Activated CD8-positive, alpha-beta T cell treated with anti-CD3 and anti-CD28 coated beads for 36 hours (primary cell): ENCODE data around the gene NCAPH2. TPM values are rescaled to one million over a fixed set of nuclear protein-coding genes. Genes with fewer than 3 reads are reported as not detected.

Experiments used
- ATAC-seq: fragments of 200-7000 bp; cut with Tn5 transposase; one replicate; pipeline ENCODE4 v1.10.0; 2021; ENCODE audit warnings: mild to moderate bottlenecking, moderate library complexity
- CTCF ChIA-PET: fragments of 350-600 bp; sonication (Branson Sonifier 250); formaldehyde crosslinking; loops from one replicate; lab custom pipeline; 2021; ENCODE audit warnings: antibody characterized with exemption; lab: Charles Lee
- POLR2A ChIA-PET: fragments of 350-600 bp; sonication (Branson Sonifier 250); formaldehyde crosslinking; loops from one replicate; lab custom pipeline; 2021; ENCODE audit warnings: antibody characterized with exemption; lab: Charles Lee
- DNase-seq: peaks from one replicate; pipeline ENCODE4 v3.0.0-alpha.2; 2020
- H3K27ac Mint-ChIP-seq: one replicate; pipeline ENCODE4 v1.8.0; 2021; ENCODE audit warnings: mild to moderate bottlenecking, mixed read lengths
- H3K27me3 Mint-ChIP-seq: one replicate; pipeline ENCODE4 v1.8.0; 2021; ENCODE audit warnings: mixed read lengths
- H3K36me3 Mint-ChIP-seq: one replicate; pipeline ENCODE4 v1.8.0; 2021; ENCODE audit warnings: low read depth, mixed read lengths
- H3K4me1 Mint-ChIP-seq: one replicate; pipeline ENCODE4 v1.8.0; 2021; ENCODE audit warnings: low read depth, mixed read lengths
- H3K4me3 Mint-ChIP-seq: one replicate; pipeline ENCODE4 v1.8.0; 2021; ENCODE audit warnings: mild to moderate bottlenecking, moderate library complexity, mixed read lengths
- H3K9me3 Mint-ChIP-seq: one replicate; pipeline ENCODE4 v1.8.0; 2021; ENCODE audit warnings: mixed read lengths
- intact Hi-C: fragments of 100-400 bp; cut with micrococcal nuclease; formaldehyde crosslinking; loops from one replicate; pipeline ENCODE4 v1.10.0; 2022
- total RNA-seq, 2 experiments: library from RNA; stranded (reverse); gene quantifications; one replicate each; pipeline ENCODE4 v1.2.3, GENCODE V29; 2021
- TF ChIP-seq, protein P1 (sequence below): fragments of 200-600 bp; IDR thresholded peaks from one replicate; pipeline ENCODE4 v1.8.0; 2022; ENCODE audit warnings: antibody characterized with exemption, mild to moderate bottlenecking

The NCAPH2 gene
- 100 to 1,000 TPM; 121 to 126 TPM for total RNA-seq

DNA sequence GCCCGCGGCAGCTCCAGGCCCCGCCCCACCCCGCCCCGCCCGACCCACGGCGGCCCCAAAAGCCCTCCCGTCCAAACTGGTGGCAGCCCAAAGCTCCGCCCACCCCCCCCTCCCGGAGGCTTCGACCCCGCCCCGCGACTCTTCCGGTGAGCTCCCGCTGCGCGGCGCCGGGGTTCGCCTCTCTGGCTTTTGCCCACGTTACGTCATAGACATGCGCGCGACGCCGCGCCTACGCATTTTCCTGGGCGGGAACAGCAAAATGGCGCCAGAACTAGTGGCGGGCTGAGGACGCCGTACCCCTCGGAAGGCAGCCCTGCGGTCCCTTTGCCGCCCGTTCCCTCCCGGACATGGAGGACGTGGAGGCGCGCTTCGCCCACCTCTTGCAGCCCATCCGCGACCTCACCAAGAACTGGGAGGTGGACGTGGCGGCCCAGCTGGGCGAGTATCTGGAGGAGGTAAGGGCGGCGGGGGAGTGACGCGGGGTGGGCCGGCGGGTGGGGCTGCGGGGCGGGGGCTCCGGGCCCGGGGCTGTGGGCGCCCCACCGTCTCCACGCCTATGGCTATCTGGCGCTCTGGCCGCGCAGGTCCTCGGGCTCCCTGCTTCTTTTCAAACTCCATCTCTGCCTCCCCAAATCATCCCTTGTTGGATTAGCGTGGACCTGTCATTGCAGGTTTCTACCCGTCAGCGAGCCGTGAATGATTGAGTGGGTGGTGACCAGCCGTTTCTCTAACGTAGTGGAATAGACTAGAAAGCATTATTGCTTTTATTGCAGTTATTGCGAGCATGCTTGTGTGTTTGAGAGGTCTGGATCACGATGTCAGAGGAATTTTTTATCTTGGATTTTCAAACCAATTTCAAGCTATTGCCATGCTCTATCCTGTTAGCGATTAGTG is at the start of gene NCAPH2:
Gene NCAPH2, plus strand, starts transcription at position 234 of the 894 bp plus-strand sequence. Its CDS starts 114 bp downstream, at position 348.
- H3K27ac Mint-ChIP-seq = peak within 1 kb of the TSS; percentile 97
- intact Hi-C loops = no loop called here
- H3K27me3 Mint-ChIP-seq = no peaks in the 10 kb centered on the region
- CTCF ChIA-PET = interaction anchor here (0.6 to 9.9 kb wide), 11 partner anchors 9 to 112 kb away, joined by 3 to 80 read pairs (median 5); partner anchors contain the start of genes SCO2, SYCE3 and TYMP
- POLR2A ChIA-PET = interaction anchor here (0.6 to 8.0 kb wide), 20 partner anchors 9 to 265 kb away, joined by 3 to 111 read pairs (median 4); partner anchors contain the start of genes CPT1B and SCO2
- peak; percentile 36 for ATAC-seq
- no peaks in the 10 kb centered on the region for H3K9me3 Mint-ChIP-seq
- peak within 1 kb of the TSS; percentile 98 for H3K4me3 Mint-ChIP-seq
- peaks cover 17% of the 10 kb centered on the region for H3K36me3 Mint-ChIP-seq
- peak; percentile 98 for DNase-seq
- H3K4me1 Mint-ChIP-seq = peaks cover 22% of the 10 kb centered on the region
- TF ChIP-seq, protein P1, sequence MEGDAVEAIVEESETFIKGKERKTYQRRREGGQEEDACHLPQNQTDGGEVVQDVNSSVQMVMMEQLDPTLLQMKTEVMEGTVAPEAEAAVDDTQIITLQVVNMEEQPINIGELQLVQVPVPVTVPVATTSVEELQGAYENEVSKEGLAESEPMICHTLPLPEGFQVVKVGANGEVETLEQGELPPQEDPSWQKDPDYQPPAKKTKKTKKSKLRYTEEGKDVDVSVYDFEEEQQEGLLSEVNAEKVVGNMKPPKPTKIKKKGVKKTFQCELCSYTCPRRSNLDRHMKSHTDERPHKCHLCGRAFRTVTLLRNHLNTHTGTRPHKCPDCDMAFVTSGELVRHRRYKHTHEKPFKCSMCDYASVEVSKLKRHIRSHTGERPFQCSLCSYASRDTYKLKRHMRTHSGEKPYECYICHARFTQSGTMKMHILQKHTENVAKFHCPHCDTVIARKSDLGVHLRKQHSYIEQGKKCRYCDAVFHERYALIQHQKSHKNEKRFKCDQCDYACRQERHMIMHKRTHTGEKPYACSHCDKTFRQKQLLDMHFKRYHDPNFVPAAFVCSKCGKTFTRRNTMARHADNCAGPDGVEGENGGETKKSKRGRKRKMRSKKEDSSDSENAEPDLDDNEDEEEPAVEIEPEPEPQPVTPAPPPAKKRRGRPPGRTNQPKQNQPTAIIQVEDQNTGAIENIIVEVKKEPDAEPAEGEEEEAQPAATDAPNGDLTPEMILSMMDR = no peak

DNA sequence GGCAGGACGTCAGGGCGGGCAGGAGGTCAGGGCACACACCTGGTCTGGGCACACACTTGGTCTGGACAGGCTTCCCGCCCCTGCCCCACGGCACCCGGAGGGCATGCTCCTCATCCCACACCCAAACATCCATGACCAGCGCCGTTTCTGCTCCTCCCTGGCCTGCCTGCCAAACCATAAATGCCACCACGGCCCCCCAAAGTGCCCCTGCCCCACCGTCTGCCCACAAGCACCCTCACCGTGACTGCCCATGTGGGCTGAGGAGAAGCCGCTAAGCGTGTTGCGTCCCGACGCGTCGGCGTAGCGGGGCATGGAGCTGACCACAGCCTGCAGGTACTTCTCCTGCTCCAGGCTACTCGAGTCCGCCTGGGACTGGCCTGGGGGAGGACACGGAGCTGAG is 49.0 kb upstream of the NCAPH2 start:
- Mint-ChIP-seq H3K36me3 (peaks cover 31% of the 10 kb centered on the region), H3K27ac (no peak overlapping the region), H3K9me3 (no peaks in the 10 kb centered on the region), H3K4me1 (peaks cover 3% of the 10 kb centered on the region), H3K27me3 (no peaks in the 10 kb centered on the region), H3K4me3 (no peak overlapping the region)
- DNase-seq = no peak
- POLR2A ChIA-PET = interaction anchor here (0.6 to 1.2 kb wide), 2 partner anchors 11 to 33 kb away, joined by 3 to 6 read pairs; no protein-coding TSS in a partner anchor
- TF ChIP-seq, protein P1 = no peak
- intact Hi-C loops = no loop called here
- CTCF ChIA-PET = interaction anchor here (0.9 to 1.1 kb wide), 2 partner anchors 13 to 15 kb away, joined by 3 read pairs; no protein-coding TSS in a partner anchor
- ATAC-seq = no peak

DNA sequence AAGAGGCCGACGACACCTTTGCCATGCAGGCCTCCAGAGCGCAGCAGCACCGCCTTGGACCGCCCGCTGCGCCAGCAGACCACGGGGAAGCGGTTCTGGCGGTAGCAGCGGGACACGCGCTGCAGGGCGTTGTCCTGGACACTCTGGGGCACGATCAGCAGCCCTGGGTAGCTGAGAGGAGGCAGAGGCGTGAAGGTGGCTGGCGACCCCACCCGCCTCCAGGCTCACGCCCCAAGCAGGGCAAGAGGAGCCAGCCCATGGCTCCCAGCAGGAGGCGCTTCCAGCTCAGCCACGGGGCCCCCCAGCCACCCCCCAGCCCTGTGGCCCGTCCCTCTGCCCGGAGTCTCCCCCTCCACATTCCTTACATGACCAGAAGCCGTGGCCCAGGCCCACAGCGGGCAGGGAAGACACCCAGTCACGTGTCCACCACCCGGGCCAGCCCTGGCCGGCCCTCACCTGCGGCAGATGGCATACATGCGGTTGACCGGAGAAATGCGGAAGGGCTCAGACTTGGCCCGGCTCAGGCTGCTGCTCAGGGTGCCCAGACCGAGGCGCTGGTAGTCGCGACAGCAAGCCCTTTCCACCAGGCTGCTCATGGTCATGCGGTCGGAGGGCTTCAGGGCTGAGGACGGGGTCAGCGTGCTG is 48.4 kb upstream of the NCAPH2 start:
- ATAC-seq (no peak), DNase-seq (no peak)
- Mint-ChIP-seq H3K36me3 (peaks cover 28% of the 10 kb centered on the region), H3K27me3 (no peaks in the 10 kb centered on the region), H3K9me3 (no peaks in the 10 kb centered on the region), H3K4me3 (no peak overlapping the region), H3K4me1 (no peaks in the 10 kb centered on the region), H3K27ac (no peak overlapping the region)
- intact Hi-C loops = no loop called here
- TF ChIP-seq, protein P1 = no peak
- ChIA-PET CTCF (interaction anchor here (1.1 kb wide), 1 partner anchor 14 kb away, joined by 3 read pairs; no protein-coding TSS in a partner anchor), POLR2A (interaction anchor here (1.2 kb wide), 1 partner anchor 11 kb away, joined by 6 read pairs; no protein-coding TSS in a partner anchor)

DNA sequence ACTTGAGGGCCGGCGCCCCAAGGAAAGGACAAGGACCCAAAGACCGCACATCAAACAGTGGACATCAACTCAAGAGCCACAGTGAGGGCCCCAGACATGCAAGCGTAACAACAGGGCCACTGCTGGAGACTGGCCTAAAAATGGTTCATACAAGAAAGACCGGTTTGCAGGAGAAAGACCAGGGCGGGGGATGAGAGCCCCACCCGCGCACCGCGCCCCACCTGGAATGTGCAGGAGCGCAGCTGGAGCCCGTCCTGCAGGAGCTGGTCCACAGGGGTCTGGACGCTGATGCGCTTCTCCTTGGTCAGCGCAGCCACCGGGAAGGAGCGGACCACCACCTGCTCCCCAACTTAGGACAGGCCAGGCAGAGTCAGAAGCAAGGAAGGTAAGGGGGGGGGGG is 47.1 kb upstream of the NCAPH2 start:
- no peak overlapping the region for H3K4me3 Mint-ChIP-seq
- CTCF ChIA-PET = interaction anchor here (0.7 to 0.8 kb wide), 2 partner anchors 37 to 108 kb away, joined by 3 read pairs; no protein-coding TSS in a partner anchor
- no peak for ATAC-seq
- TF ChIP-seq, protein P1 = no peak
- H3K27me3 Mint-ChIP-seq = no peaks in the 10 kb centered on the region
- no peak overlapping the region for H3K27ac Mint-ChIP-seq
- no peaks in the 10 kb centered on the region for H3K9me3 Mint-ChIP-seq
- intact Hi-C loops = no loop called here
- no peak for DNase-seq
- H3K4me1 Mint-ChIP-seq = no peaks in the 10 kb centered on the region
- H3K36me3 Mint-ChIP-seq = peaks cover 29% of the 10 kb centered on the region
- POLR2A ChIA-PET = no interaction called here
